A673 (cell line): Measurements from ENCODE around the gene FCN2.

Experiments used
- EZH2 ChIP-seq: fragments of 200-600 bp; sonication (generic); IDR thresholded peaks from 2 replicates; pipeline ENCODE4 v1.6.1; 2017; ENCODE audit warnings: borderline replicate concordance, low read depth, mild to moderate bottlenecking, mixed read lengths, antibody characterized with exemption, low read length; ENCODE audit not compliant: poor library complexity, severe bottlenecking
- TF ChIP-seq, protein P1 (sequence below): fragments of 300-800, 200-600 bp; sonication (generic); conservative IDR thresholded peaks from 2 replicates; pipeline ENCODE4 v1.5.1; 2017; ENCODE audit warnings: low read depth, mild to moderate bottlenecking, antibody characterized with exemption, low read length, moderate library complexity, mixed read lengths

DNA sequence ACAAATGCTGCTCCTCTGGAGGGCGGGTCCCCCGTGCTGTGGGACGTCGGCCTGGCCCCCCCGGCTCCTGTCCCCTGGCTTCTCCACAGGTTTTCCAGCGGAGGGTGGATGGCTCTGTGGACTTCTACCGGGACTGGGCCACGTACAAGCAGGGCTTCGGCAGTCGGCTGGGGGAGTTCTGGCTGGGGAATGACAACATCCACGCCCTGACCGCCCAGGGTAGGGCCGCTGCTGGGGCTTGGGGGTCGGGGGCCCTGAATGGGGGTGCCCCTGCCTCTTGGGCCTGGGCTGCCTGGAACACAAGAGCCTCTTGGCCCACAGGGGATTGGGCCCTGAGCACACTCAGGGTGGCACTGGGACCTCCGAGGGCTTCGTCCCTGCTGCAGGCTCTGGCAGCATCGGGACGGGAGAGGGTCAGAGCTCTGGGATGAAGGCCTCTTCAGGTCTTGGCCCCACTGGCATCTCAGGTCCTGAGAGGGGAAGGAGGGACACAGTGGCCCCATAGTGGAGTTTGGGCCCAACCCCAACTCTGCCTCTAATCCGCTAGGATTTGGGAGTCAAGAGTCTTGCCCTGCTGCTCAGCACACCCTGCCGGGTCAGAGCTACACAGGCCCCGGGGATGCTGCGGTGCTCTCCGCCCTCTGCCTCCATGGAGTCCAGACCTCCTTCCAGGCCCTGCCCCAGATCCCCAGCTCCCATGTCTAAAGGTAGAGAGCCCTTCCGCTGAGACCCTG, 5.2 kb downstream of the FCN2 start:
- TF ChIP-seq, protein P1, sequence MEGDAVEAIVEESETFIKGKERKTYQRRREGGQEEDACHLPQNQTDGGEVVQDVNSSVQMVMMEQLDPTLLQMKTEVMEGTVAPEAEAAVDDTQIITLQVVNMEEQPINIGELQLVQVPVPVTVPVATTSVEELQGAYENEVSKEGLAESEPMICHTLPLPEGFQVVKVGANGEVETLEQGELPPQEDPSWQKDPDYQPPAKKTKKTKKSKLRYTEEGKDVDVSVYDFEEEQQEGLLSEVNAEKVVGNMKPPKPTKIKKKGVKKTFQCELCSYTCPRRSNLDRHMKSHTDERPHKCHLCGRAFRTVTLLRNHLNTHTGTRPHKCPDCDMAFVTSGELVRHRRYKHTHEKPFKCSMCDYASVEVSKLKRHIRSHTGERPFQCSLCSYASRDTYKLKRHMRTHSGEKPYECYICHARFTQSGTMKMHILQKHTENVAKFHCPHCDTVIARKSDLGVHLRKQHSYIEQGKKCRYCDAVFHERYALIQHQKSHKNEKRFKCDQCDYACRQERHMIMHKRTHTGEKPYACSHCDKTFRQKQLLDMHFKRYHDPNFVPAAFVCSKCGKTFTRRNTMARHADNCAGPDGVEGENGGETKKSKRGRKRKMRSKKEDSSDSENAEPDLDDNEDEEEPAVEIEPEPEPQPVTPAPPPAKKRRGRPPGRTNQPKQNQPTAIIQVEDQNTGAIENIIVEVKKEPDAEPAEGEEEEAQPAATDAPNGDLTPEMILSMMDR: no peak
- TF ChIP-seq EZH2: no peak
